HG03159 (cell line): ENCODE data around the gene C7orf33.

Source experiments
- ATAC-seq: cut with Tn5 transposase; IDR thresholded peaks from one replicate; pipeline ENCODE4 v1.9.1; 2021; ENCODE audit warnings: mild to moderate bottlenecking, moderate library complexity; ENCODE audit not compliant: unreplicated experiment

Gene C7orf33

GRCh38 chr7:148624735-148625134 lies 34.2 kb downstream of the C7orf33 start:
- no peak for ATAC-seq

- ATAC-seq, result no peak
Measured at GRCh38 chr7:148625342-148625741, 34.8 kb downstream of the C7orf33 start.

- no peak for ATAC-seq
Measured at GRCh38 chr7:148626828-148627227, 36.3 kb downstream of the C7orf33 start.

GRCh38 chr7:148628011-148628410 lies 37.4 kb downstream of the C7orf33 start:
- ATAC-seq, result no peak

GRCh38 chr7:148630078-148630477 lies 39.5 kb downstream of the C7orf33 start:
- no peak for ATAC-seq

GRCh38 chr7:148633761-148634160 lies 43.2 kb downstream of the C7orf33 start:
- ATAC-seq, result no peak

GRCh38 chr7:148637094-148637493 lies 46.5 kb downstream of the C7orf33 start:
- ATAC-seq, result no peak

- no peak for ATAC-seq
Measured at GRCh38 chr7:148645898-148646297, 55.3 kb downstream of the C7orf33 start.

- no peak for ATAC-seq
Measured at GRCh38 chr7:148650232-148650858, 59.8 kb downstream of the C7orf33 start.

GRCh38 chr7:148652773-148653172 lies 62.2 kb downstream of the C7orf33 start:
- no peak for ATAC-seq

- ATAC-seq, result no peak
Measured at GRCh38 chr7:148657929-148658328, 67.4 kb downstream of the C7orf33 start.

GRCh38 chr7:148661471-148661870 lies 70.9 kb downstream of the C7orf33 start:
- ATAC-seq, result no peak

- ATAC-seq, result no peak
Measured at GRCh38 chr7:148662646-148663045, 72.1 kb downstream of the C7orf33 start.

- no peak for ATAC-seq
Measured at GRCh38 chr7:148664324-148664723, 73.8 kb downstream of the C7orf33 start.

- no peak for ATAC-seq
Measured at GRCh38 chr7:148665221-148665620, 74.7 kb downstream of the C7orf33 start.
